Stimulated activated CD4-positive, alpha-beta T cell treated with anti-CD3 and anti-CD28 coated beads, Interleukin-2, amount 100 ng/mL, for 4 hours (primary cell): Measurements from ENCODE around the gene SEMA3D.

Source experiments
- DNase-seq: peaks from one replicate; pipeline ENCODE4 v3.0.0-alpha.2; 2020; ENCODE audit warnings: low read depth

SEMA3D gene

DNA sequence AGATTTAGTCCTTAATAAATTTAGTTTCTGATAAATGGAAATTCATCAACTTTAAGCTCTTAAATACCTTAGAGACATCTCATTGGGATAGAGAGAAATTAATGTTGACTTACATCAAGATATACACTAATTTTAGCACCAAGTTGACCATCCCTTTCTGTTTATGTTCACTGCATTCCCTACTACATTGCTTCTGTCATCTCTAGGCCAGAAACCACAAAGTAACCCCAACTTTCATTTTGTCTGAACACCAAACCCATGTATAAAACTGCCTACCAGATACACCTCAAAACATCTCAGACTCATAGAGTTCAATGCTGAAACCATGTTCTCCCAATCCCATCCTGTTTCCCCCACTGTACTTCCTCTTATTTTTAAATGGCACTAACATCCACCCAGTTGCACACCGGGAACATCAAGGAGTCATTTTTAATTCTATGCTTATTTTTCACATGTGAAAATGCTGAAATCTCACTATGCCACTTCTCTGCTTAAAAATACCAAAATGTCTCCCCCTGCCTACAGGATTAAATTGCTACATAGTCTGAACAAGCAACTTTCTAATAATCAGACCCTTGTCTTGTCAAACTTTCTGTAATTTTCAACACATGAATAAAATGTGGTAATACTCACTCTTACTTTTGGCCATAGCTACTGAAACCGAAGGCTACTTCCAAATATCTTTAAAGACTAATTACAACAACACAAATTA is 201.6 kb downstream of the SEMA3D start:
- no peak for DNase-seq

DNA sequence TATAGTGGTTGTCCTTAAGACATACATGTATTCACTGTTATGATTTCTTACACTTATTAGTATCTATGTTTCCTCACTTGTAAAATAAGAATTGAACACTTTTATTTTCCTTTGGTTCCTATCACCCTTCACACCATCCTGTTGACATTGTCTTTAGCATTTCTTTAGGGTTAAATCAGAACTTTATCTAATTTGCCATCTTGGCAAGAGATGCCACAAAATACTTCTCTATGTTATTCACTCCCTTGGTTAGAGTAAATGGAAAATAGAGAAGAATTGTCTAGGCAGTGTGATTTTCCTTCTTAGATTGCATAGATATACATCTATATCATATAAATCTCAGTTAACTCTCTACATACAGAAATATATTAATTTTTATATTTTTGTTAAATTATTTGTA is 204.7 kb downstream of the SEMA3D start:
- no peak for DNase-seq

GRCh38 chr7:84981055-84981976 is 205.5 kb downstream of the SEMA3D start:
- no peak for DNase-seq

DNA sequence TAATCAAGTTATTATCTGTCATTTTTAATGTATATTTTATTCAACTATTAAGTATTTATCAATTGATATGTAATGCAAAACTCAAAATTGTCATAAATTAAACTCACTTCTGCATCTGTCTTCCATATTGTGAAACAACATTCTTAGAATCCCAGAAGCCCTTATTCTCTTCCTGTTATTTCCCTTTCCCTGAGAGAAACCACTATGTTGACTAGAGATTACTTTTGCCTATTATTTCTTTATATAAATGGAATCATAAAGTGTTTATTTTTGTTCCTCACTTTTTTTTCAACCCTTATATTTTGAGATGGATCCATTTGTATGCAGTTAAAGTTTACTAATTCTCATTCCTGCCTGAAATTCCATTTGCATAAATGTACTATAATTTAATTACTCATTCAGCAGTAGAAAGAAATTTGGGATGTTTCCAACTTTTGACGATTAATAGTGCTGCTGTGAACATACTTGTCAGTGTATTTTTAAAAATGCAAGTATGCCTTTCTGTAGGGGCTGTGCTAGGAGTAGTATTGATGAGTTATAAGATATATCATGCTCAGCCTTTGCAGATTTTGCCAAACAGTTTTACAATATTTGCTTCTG is 211.2 kb downstream of the SEMA3D start:
- no peak for DNase-seq

- DNase-seq = no peak
Measured at GRCh38 chr7:84971360-84971759, 215.5 kb downstream of the SEMA3D start.

- DNase-seq = no peak
Measured at GRCh38 chr7:84970670-84971069, 216.2 kb downstream of the SEMA3D start.

GRCh38 chr7:84953234-84953633 is 233.6 kb downstream of the SEMA3D start:
- DNase-seq = no peak

- DNase-seq = no peak
Measured at GRCh38 chr7:84950836-84951235, 236.0 kb downstream of the SEMA3D start.

DNA sequence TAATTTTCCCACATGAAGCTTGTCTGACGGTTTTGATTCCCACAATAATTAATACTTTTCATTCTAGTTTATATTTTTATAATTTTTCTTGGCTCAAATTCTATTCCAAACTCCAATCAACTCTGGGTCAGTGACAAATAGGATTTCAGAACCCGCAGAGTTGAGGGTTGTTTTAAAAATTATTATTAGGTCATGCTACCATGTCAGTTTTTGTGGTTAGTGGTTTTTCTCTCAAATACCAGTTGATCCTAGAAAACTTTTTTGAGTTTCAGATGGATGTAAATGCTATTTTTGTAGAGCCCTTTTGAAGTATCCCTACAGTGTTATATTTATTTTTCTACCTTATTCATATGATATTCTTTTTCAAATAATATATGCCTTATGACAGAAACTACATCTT is 237.4 kb downstream of the SEMA3D start:
- DNase-seq = no peak

GRCh38 chr7:84949067-84949466 is 237.8 kb downstream of the SEMA3D start:
- DNase-seq = no peak

- DNase-seq = no peak
Measured at GRCh38 chr7:84948634-84949033, 238.2 kb downstream of the SEMA3D start.

DNA sequence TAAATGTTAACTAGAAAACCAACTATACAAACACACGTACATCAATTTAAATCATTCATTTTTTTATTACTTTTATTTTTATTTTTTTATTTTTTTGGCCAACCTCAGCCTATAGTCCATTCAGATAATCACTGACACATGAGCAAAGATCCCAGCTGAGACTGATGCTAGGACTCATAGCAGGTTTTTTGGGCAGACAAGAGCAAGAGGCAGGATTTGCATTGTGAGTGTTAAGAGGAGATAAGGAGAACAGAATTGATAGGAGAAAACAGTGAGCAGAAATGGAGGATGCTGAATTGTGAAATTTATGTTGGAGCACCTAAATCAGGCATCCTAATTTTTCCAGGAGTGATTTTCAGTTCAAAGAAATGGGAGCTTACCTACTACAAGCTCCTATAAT is 240.3 kb downstream of the SEMA3D start:
- no peak for DNase-seq
